ENCODE data around the gene PTRH1.

The PTRH1 gene

GRCh38 chr9:127730799-127731410, 15.4 kb upstream of the PTRH1 start:
- Histone ChIP-seq H3K9ac (ENCODE audit: low read depth in 1 of 2, low read length in 2 of 2) (no peak overlapping the region), H3K27ac (ENCODE audit: low read depth, low read length) (no peak overlapping the region), H3K9me3 (ENCODE audit: control insufficient read depth in 1 of 2, low read length in 2 of 2) (no peaks in the 10 kb centered on the region), H3K36me3 (ENCODE audit: control insufficient read depth in 1 of 2, insufficient read depth in 2 of 2, low read length in 2 of 2) (peaks cover 0 to 8% of the 10 kb centered on the region in 2 donors), H3K4me1 (ENCODE audit: control insufficient read depth in 1 of 2, insufficient read depth in 2 of 2, low read length in 2 of 2) (peaks cover 7 to 17% of the 10 kb centered on the region in 2 donors), H3K4me3 (ENCODE audit: low read depth in 1 of 2, low read length in 2 of 2) (no peak overlapping the region), H3K27me3 (ENCODE audit: control insufficient read depth in 1 of 2, insufficient read depth in 2 of 2, low read length in 2 of 2) (no peaks in the 10 kb centered on the region)

- H3K9me3 ChIP-seq (ENCODE audit: control insufficient read depth in 1 of 2, low read length in 2 of 2), result no peaks in the 10 kb centered on the region
- H3K27ac ChIP-seq (ENCODE audit: low read depth, low read length), result no peak overlapping the region
- no peaks in the 10 kb centered on the region for H3K27me3 ChIP-seq (ENCODE audit: control insufficient read depth in 1 of 2, insufficient read depth in 2 of 2, low read length in 2 of 2)
- no peak overlapping the region for H3K4me3 ChIP-seq (ENCODE audit: low read depth in 1 of 2, low read length in 2 of 2)
- H3K4me1 ChIP-seq (ENCODE audit: control insufficient read depth in 1 of 2, insufficient read depth in 2 of 2, low read length in 2 of 2), result peaks cover 7 to 11% of the 10 kb centered on the region in 2 donors
- H3K36me3 ChIP-seq (ENCODE audit: control insufficient read depth in 1 of 2, insufficient read depth in 2 of 2, low read length in 2 of 2), result peaks cover 0 to 8% of the 10 kb centered on the region in 2 donors
- H3K9ac ChIP-seq (ENCODE audit: low read depth in 1 of 2, low read length in 2 of 2), result no peak overlapping the region
Measured at GRCh38 chr9:127730262-127730661, 14.8 kb upstream of the PTRH1 start.

- no peak overlapping the region for H3K4me3 ChIP-seq (ENCODE audit: low read depth in 1 of 2, low read length in 2 of 2)
- peaks cover 0 to 8% of the 10 kb centered on the region in 2 donors for H3K36me3 ChIP-seq (ENCODE audit: control insufficient read depth in 1 of 2, insufficient read depth in 2 of 2, low read length in 2 of 2)
- no peak overlapping the region for H3K9ac ChIP-seq (ENCODE audit: low read depth in 1 of 2, low read length in 2 of 2)
- no peak overlapping the region for H3K27ac ChIP-seq (ENCODE audit: low read depth, low read length)
- H3K27me3 ChIP-seq (ENCODE audit: control insufficient read depth in 1 of 2, insufficient read depth in 2 of 2, low read length in 2 of 2), result no peaks in the 10 kb centered on the region
- H3K9me3 ChIP-seq (ENCODE audit: control insufficient read depth in 1 of 2, low read length in 2 of 2), result no peaks in the 10 kb centered on the region
- H3K4me1 ChIP-seq (ENCODE audit: control insufficient read depth in 1 of 2, insufficient read depth in 2 of 2, low read length in 2 of 2), result peaks cover 7 to 11% of the 10 kb centered on the region in 2 donors
Measured at GRCh38 chr9:127729522-127730256, 14.2 kb upstream of the PTRH1 start.

GRCh38 chr9:127728808-127729207, 13.3 kb upstream of the PTRH1 start:
- no peaks in the 10 kb centered on the region for H3K9me3 ChIP-seq (ENCODE audit: control insufficient read depth in 1 of 2, low read length in 2 of 2)
- H3K27ac ChIP-seq (ENCODE audit: low read depth, low read length), result no peak overlapping the region
- H3K4me3 ChIP-seq (ENCODE audit: low read depth in 1 of 2, low read length in 2 of 2), result no peak overlapping the region
- H3K4me1 ChIP-seq (ENCODE audit: control insufficient read depth in 1 of 2, insufficient read depth in 2 of 2, low read length in 2 of 2), result peaks cover 0 to 2% of the 10 kb centered on the region in 2 donors
- H3K36me3 ChIP-seq (ENCODE audit: control insufficient read depth in 1 of 2, insufficient read depth in 2 of 2, low read length in 2 of 2), result peaks cover 0 to 8% of the 10 kb centered on the region in 2 donors
- no peaks in the 10 kb centered on the region for H3K27me3 ChIP-seq (ENCODE audit: control insufficient read depth in 1 of 2, insufficient read depth in 2 of 2, low read length in 2 of 2)
- no peak overlapping the region for H3K9ac ChIP-seq (ENCODE audit: low read depth in 1 of 2, low read length in 2 of 2)

- peaks cover 0 to 5% of the 10 kb centered on the region in 2 donors for H3K36me3 ChIP-seq (ENCODE audit: control insufficient read depth in 1 of 2, insufficient read depth in 2 of 2, low read length in 2 of 2)
- no peak overlapping the region for H3K9ac ChIP-seq (ENCODE audit: low read depth in 1 of 2, low read length in 2 of 2)
- H3K9me3 ChIP-seq (ENCODE audit: control insufficient read depth in 1 of 2, low read length in 2 of 2), result no peaks in the 10 kb centered on the region
- no peak overlapping the region for H3K27ac ChIP-seq (ENCODE audit: low read depth, low read length)
- peaks cover 0 to 5% of the 10 kb centered on the region in 2 donors for H3K4me1 ChIP-seq (ENCODE audit: control insufficient read depth in 1 of 2, insufficient read depth in 2 of 2, low read length in 2 of 2)
- no peaks in the 10 kb centered on the region for H3K27me3 ChIP-seq (ENCODE audit: control insufficient read depth in 1 of 2, insufficient read depth in 2 of 2, low read length in 2 of 2)
- no peak overlapping the region for H3K4me3 ChIP-seq (ENCODE audit: low read depth in 1 of 2, low read length in 2 of 2)
Measured at GRCh38 chr9:127726871-127727270, 11.4 kb upstream of the PTRH1 start.

- Histone ChIP-seq H3K36me3 (ENCODE audit: control insufficient read depth in 1 of 2, insufficient read depth in 2 of 2, low read length in 2 of 2) (no peaks in the 10 kb centered on the region), H3K9ac (ENCODE audit: low read depth in 1 of 2, low read length in 2 of 2) (no peak overlapping the region), H3K27me3 (ENCODE audit: control insufficient read depth in 1 of 2, insufficient read depth in 2 of 2, low read length in 2 of 2) (no peaks in the 10 kb centered on the region), H3K4me3 (ENCODE audit: low read depth in 1 of 2, low read length in 2 of 2) (no peak overlapping the region), H3K9me3 (ENCODE audit: control insufficient read depth in 1 of 2, low read length in 2 of 2) (no peaks in the 10 kb centered on the region), H3K27ac (ENCODE audit: low read depth, low read length) (no peak overlapping the region), H3K4me1 (ENCODE audit: control insufficient read depth in 1 of 2, insufficient read depth in 2 of 2, low read length in 2 of 2) (peaks cover 0 to 6% of the 10 kb centered on the region in 2 donors)
Measured at GRCh38 chr9:127724012-127724411, 8.5 kb upstream of the PTRH1 start.

GRCh38 chr9:127723444-127723843, 8.0 kb upstream of the PTRH1 start:
- no peaks in the 10 kb centered on the region for H3K36me3 ChIP-seq (ENCODE audit: control insufficient read depth in 1 of 2, insufficient read depth in 2 of 2, low read length in 2 of 2)
- no peak overlapping the region for H3K4me3 ChIP-seq (ENCODE audit: low read depth in 1 of 2, low read length in 2 of 2)
- H3K9me3 ChIP-seq (ENCODE audit: control insufficient read depth in 1 of 2, low read length in 2 of 2), result no peaks in the 10 kb centered on the region
- H3K27me3 ChIP-seq (ENCODE audit: control insufficient read depth in 1 of 2, insufficient read depth in 2 of 2, low read length in 2 of 2), result no peaks in the 10 kb centered on the region
- no peak overlapping the region for H3K27ac ChIP-seq (ENCODE audit: low read depth, low read length)
- H3K4me1 ChIP-seq (ENCODE audit: control insufficient read depth in 1 of 2, insufficient read depth in 2 of 2, low read length in 2 of 2), result peaks cover 0 to 6% of the 10 kb centered on the region in 2 donors
- H3K9ac ChIP-seq (ENCODE audit: low read depth in 1 of 2, low read length in 2 of 2), result no peak overlapping the region

GRCh38 chr9:127723013-127723412, 7.5 kb upstream of the PTRH1 start:
- H3K4me1 ChIP-seq (ENCODE audit: control insufficient read depth in 1 of 2, insufficient read depth in 2 of 2, low read length in 2 of 2), result peaks cover 0 to 6% of the 10 kb centered on the region in 2 donors
- H3K4me3 ChIP-seq (ENCODE audit: low read depth in 1 of 2, low read length in 2 of 2), result no peak overlapping the region
- no peak overlapping the region for H3K27ac ChIP-seq (ENCODE audit: low read depth, low read length)
- no peaks in the 10 kb centered on the region for H3K9me3 ChIP-seq (ENCODE audit: control insufficient read depth in 1 of 2, low read length in 2 of 2)
- no peaks in the 10 kb centered on the region for H3K27me3 ChIP-seq (ENCODE audit: control insufficient read depth in 1 of 2, insufficient read depth in 2 of 2, low read length in 2 of 2)
- no peaks in the 10 kb centered on the region for H3K36me3 ChIP-seq (ENCODE audit: control insufficient read depth in 1 of 2, insufficient read depth in 2 of 2, low read length in 2 of 2)
- H3K9ac ChIP-seq (ENCODE audit: low read depth in 1 of 2, low read length in 2 of 2), result no peak overlapping the region

- no peaks in the 10 kb centered on the region for H3K9me3 ChIP-seq (ENCODE audit: control insufficient read depth in 1 of 2, low read length in 2 of 2)
- H3K4me3 ChIP-seq (ENCODE audit: low read depth in 1 of 2, low read length in 2 of 2), result no peak overlapping the region
- no peaks in the 10 kb centered on the region for H3K36me3 ChIP-seq (ENCODE audit: control insufficient read depth in 1 of 2, insufficient read depth in 2 of 2, low read length in 2 of 2)
- H3K27me3 ChIP-seq (ENCODE audit: control insufficient read depth in 1 of 2, insufficient read depth in 2 of 2, low read length in 2 of 2), result no peaks in the 10 kb centered on the region
- no peak overlapping the region for H3K27ac ChIP-seq (ENCODE audit: low read depth, low read length)
- H3K9ac ChIP-seq (ENCODE audit: low read depth in 1 of 2, low read length in 2 of 2), result no peak overlapping the region
- H3K4me1 ChIP-seq (ENCODE audit: control insufficient read depth in 1 of 2, insufficient read depth in 2 of 2, low read length in 2 of 2), result peaks cover 0 to 6% of the 10 kb centered on the region in 2 donors
Measured at GRCh38 chr9:127722055-127722745, 6.7 kb upstream of the PTRH1 start.

GRCh38 chr9:127721391-127721821, 5.9 kb upstream of the PTRH1 start:
- Histone ChIP-seq H3K36me3 (ENCODE audit: control insufficient read depth in 1 of 2, insufficient read depth in 2 of 2, low read length in 2 of 2) (no peaks in the 10 kb centered on the region), H3K4me1 (ENCODE audit: control insufficient read depth in 1 of 2, insufficient read depth in 2 of 2, low read length in 2 of 2) (peaks cover 0 to 7% of the 10 kb centered on the region in 2 donors), H3K9me3 (ENCODE audit: control insufficient read depth in 1 of 2, low read length in 2 of 2) (no peaks in the 10 kb centered on the region), H3K27ac (ENCODE audit: low read depth, low read length) (no peak overlapping the region), H3K4me3 (ENCODE audit: low read depth in 1 of 2, low read length in 2 of 2) (no peak overlapping the region), H3K27me3 (ENCODE audit: control insufficient read depth in 1 of 2, insufficient read depth in 2 of 2, low read length in 2 of 2) (no peaks in the 10 kb centered on the region), H3K9ac (ENCODE audit: low read depth in 1 of 2, low read length in 2 of 2) (no peak overlapping the region)

All from duodenal mucosa (tissue), 2 donors.